Neural progenitor cell (in vitro differentiated cells): ENCODE measurements around the gene ESRRB. TPM values are rescaled to one million over a fixed set of nuclear protein-coding genes. Genes with fewer than 3 reads are reported as not detected.

Experiments used
- DNase-seq: peaks from one replicate; pipeline ENCODE4 v3.0.0-alpha.2; 2016; ENCODE audit warnings: low spot score
- H2AFZ ChIP-seq: fragments of 200-600 bp; sonication (generic); replicated peaks from 2 replicates; pipeline ENCODE4 v1.6.1; 2016; ENCODE audit warnings: antibody characterized with exemption
- H3F3A ChIP-seq: fragments of 200-600 bp; sonication (generic); 2 replicates; pipeline ENCODE4 v1.6.1; 2016; ENCODE audit warnings: antibody characterized with exemption, low read depth
- H3K27ac ChIP-seq: fragments of 200-600 bp; sonication (generic); 2 replicates; pipeline ENCODE4 v1.5.1; 2016; ENCODE audit warnings: mild to moderate bottlenecking
- H3K27me3 ChIP-seq: fragments of 200-600 bp; sonication (generic); 2 replicates; pipeline ENCODE4 v1.6.1; 2016; ENCODE audit warnings: mild to moderate bottlenecking, moderate library complexity
- H3K36me3 ChIP-seq: fragments of 200-600 bp; sonication (generic); 2 replicates; pipeline ENCODE4 v1.5.1; 2016
- H3K4me1 ChIP-seq: fragments of 200-600 bp; sonication (generic); 2 replicates; pipeline ENCODE4 v1.6.1; 2016; ENCODE audit warnings: mixed run types
- H3K4me2 ChIP-seq: fragments of 200-600 bp; sonication (generic); 2 replicates; pipeline ENCODE4 v1.6.1; 2016
- H3K4me3 ChIP-seq: fragments of 200-600 bp; sonication (generic); 2 replicates; pipeline ENCODE4 v1.5.1; 2016
- H3K79me2 ChIP-seq: fragments of 200-600 bp; sonication (generic); 2 replicates; pipeline ENCODE4 v1.6.1; 2016; ENCODE audit warnings: low read depth
- H3K9ac ChIP-seq: fragments of 200-600 bp; sonication (generic); 2 replicates; pipeline ENCODE4 v1.6.1; 2016
- H3K9me3 ChIP-seq: fragments of 200-600 bp; sonication (generic); 2 replicates; pipeline ENCODE4 v1.5.1; 2016; ENCODE audit warnings: low read depth
- H4K20me1 ChIP-seq: fragments of 200-600 bp; sonication (generic); 2 replicates; pipeline ENCODE4 v1.6.1; 2016; ENCODE audit warnings: low read depth
- H3K27ac Mint-ChIP-seq: 3 replicates; pipeline ENCODE4 v1.8.0; 2021; ENCODE audit warnings: mixed read lengths
- H3K27me3 Mint-ChIP-seq: 2 replicates; pipeline ENCODE4 v1.8.0; 2022; ENCODE audit warnings: low read depth, mild to moderate bottlenecking, inconsistent platforms, moderate library complexity, mixed read lengths; ENCODE audit not compliant: insufficient read depth
- H3K36me3 Mint-ChIP-seq: 3 replicates; pipeline ENCODE4 v1.8.0; 2021; ENCODE audit warnings: mixed read lengths
- H3K4me1 Mint-ChIP-seq: 3 replicates; pipeline ENCODE4 v1.8.0; 2021; ENCODE audit warnings: mixed read lengths
- H3K4me3 Mint-ChIP-seq: 3 replicates; pipeline ENCODE4 v1.8.0; 2021; ENCODE audit warnings: mild to moderate bottlenecking, moderate library complexity, mixed read lengths
- H3K9me3 Mint-ChIP-seq: 3 replicates; pipeline ENCODE4 v1.8.0; 2020; ENCODE audit warnings: mixed read lengths
- EZH2 ChIP-seq: fragments of 200-600 bp; sonication (generic); IDR thresholded peaks from 2 replicates; pipeline ENCODE4 v1.6.1; 2017; ENCODE audit warnings: antibody characterized with exemption, mild to moderate bottlenecking, moderate library complexity
- EZH2phosphoT487 ChIP-seq: fragments of 200-600 bp; sonication (generic); IDR thresholded peaks from 2 replicates; pipeline ENCODE4 v1.6.1; 2017; ENCODE audit warnings: antibody characterized with exemption
- total RNA-seq: library from RNA; depleted of rRNA; stranded (reverse); fragments of >200 nt; gene quantifications from 2 replicates; pipeline ENCODE4 v1.2.3, GENCODE V29; 2015; ENCODE audit warnings: low replicate concordance
- TF ChIP-seq, protein P1 (sequence below): fragments of 200-600 bp; sonication (generic); IDR thresholded peaks from 2 replicates; pipeline ENCODE4 v1.5.1; 2017; ENCODE audit warnings: antibody characterized with exemption, mild to moderate bottlenecking

Gene ESRRB
- total RNA-seq, 1 donor from 2014 or later, result 1.3 TPM

DNA sequence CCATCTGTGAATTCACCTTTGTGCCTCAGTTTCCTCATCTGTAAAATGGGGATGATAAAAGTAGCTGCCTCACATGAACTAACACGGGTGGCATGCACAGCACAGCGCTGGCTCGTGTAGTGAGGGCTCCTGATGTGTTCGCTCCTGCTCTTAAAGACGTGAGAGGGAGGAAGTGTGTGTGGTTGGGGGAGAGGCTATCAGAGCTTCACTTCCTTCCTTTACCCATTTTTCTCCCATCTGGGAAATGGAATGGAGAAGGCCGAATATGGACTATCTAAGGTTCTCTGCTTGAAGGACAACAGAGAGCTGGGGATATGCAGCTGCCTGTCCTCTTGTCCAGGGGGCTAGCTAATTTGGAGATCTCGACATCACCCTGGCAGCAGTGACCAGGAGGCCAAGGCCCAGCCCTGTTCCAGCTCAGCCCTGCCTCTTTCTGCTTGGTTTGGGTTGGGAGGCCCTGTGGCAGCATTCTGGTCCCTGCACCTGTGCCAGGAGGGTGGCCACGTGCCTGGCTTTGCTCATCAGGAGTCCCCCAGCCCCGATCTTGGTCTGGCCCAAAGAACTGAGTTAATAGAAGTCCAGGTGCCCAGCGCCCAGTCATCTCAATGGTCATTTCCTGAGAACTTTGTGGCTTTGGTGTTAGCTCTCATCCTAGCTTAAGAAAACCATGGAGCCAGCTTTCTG, 44.5 kb upstream of the ESRRB start:
- peaks cover 16% of the 10 kb centered on the region for H3K4me1 ChIP-seq
- H3K9me3 ChIP-seq, result no peaks in the 10 kb centered on the region
- H3K27ac ChIP-seq, result no peak overlapping the region
- DNase-seq, result no peak
- H3K36me3 Mint-ChIP-seq, result no peaks in the 10 kb centered on the region
- TF ChIP-seq EZH2phosphoT487, result no peak
- H3K27me3 ChIP-seq, result peaks cover 34% of the 10 kb centered on the region
- H3K79me2 ChIP-seq, result no peaks in the 10 kb centered on the region
- H3F3A ChIP-seq, result peaks cover 37% of the 10 kb centered on the region
- H3K4me2 ChIP-seq, result no peak overlapping the region
- no peaks in the 10 kb centered on the region for H4K20me1 ChIP-seq
- no peak overlapping the region for H2AFZ ChIP-seq
- no peak overlapping the region for H3K9ac ChIP-seq
- no peak overlapping the region for H3K4me3 ChIP-seq
- no peak overlapping the region for H3K27ac Mint-ChIP-seq
- H3K4me1 Mint-ChIP-seq, result peaks cover 20% of the 10 kb centered on the region
- H3K9me3 Mint-ChIP-seq, result no peaks in the 10 kb centered on the region
- H3K4me3 Mint-ChIP-seq, result no peak overlapping the region
- no peaks in the 10 kb centered on the region for H3K36me3 ChIP-seq
- H3K27me3 Mint-ChIP-seq, result peaks cover 13% of the 10 kb centered on the region

DNA sequence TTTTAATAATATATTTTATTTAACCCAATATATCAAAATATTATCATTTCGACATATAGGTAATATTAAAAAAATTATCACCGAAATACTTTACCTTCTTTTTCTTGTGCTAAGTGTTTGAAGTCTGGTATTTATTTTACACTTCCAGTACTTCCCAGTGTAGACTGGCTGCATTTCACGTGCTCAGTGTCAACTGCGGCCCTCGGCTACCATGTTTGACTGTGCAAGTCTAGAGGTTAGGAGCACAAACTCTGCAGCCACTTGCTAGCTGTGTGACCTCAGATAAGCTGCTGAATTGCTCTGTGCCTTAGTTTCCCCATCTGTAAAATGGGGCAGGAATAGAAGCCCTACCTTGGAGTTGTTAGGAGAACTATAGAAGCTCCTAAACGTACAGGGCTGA, 42.3 kb upstream of the ESRRB start:
- Histone ChIP-seq H3K36me3 (no peaks in the 10 kb centered on the region), H3K27ac (no peak overlapping the region), H4K20me1 (no peaks in the 10 kb centered on the region), H3K9me3 (no peaks in the 10 kb centered on the region), H3K27me3 (peaks cover 22% of the 10 kb centered on the region), H3K4me2 (no peak overlapping the region), H3K4me1 (peaks cover 16% of the 10 kb centered on the region), H2AFZ (no peak overlapping the region), H3K79me2 (no peaks in the 10 kb centered on the region), H3K4me3 (no peak overlapping the region), H3F3A (peaks cover 37% of the 10 kb centered on the region), H3K9ac (no peak overlapping the region)
- no peak for TF ChIP-seq EZH2
- TF ChIP-seq, protein P1, sequence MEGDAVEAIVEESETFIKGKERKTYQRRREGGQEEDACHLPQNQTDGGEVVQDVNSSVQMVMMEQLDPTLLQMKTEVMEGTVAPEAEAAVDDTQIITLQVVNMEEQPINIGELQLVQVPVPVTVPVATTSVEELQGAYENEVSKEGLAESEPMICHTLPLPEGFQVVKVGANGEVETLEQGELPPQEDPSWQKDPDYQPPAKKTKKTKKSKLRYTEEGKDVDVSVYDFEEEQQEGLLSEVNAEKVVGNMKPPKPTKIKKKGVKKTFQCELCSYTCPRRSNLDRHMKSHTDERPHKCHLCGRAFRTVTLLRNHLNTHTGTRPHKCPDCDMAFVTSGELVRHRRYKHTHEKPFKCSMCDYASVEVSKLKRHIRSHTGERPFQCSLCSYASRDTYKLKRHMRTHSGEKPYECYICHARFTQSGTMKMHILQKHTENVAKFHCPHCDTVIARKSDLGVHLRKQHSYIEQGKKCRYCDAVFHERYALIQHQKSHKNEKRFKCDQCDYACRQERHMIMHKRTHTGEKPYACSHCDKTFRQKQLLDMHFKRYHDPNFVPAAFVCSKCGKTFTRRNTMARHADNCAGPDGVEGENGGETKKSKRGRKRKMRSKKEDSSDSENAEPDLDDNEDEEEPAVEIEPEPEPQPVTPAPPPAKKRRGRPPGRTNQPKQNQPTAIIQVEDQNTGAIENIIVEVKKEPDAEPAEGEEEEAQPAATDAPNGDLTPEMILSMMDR, result no peak
- no peak for TF ChIP-seq EZH2phosphoT487
- no peaks in the 10 kb centered on the region for H3K36me3 Mint-ChIP-seq
- no peak for DNase-seq
- peaks cover 19% of the 10 kb centered on the region for H3K4me1 Mint-ChIP-seq
- H3K27me3 Mint-ChIP-seq, result peaks cover 10% of the 10 kb centered on the region
- H3K27ac Mint-ChIP-seq, result no peak overlapping the region
- H3K9me3 Mint-ChIP-seq, result no peaks in the 10 kb centered on the region
- no peak overlapping the region for H3K4me3 Mint-ChIP-seq

DNA sequence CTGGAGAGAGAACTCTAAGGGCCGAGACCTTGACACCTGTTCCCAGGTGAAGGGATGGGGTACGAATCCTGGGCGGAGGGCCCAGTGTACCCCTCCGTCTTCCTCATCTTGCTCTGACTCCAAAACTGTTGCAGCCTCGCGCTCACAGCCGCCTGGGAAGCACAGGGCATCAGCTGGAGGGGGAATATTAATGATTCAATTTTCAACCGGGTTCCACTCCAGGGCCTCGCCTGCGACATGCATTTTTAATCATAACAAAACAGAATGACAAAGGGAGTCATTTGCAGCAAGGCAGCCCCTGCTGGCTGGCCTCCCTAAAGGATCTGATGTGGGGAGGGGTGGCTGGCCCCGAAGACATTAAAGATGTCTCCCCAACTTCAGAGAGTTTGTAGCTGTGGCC, 41.6 kb upstream of the ESRRB start:
- TF ChIP-seq, protein P1, result no peak
- TF ChIP-seq EZH2phosphoT487, result no peak
- TF ChIP-seq EZH2, result no peak
- H3K4me1 Mint-ChIP-seq, result peaks cover 12% of the 10 kb centered on the region
- no peak overlapping the region for H3K4me3 ChIP-seq
- no peaks in the 10 kb centered on the region for H3K9me3 ChIP-seq
- no peaks in the 10 kb centered on the region for H4K20me1 ChIP-seq
- no peak for DNase-seq
- H3K4me3 Mint-ChIP-seq, result no peak overlapping the region
- peaks cover 16% of the 10 kb centered on the region for H3K27me3 ChIP-seq
- no peaks in the 10 kb centered on the region for H3K9me3 Mint-ChIP-seq
- H3K4me2 ChIP-seq, result no peak overlapping the region
- H3K27me3 Mint-ChIP-seq, result peaks cover 8% of the 10 kb centered on the region
- H3K36me3 ChIP-seq, result no peaks in the 10 kb centered on the region
- no peak overlapping the region for H3K27ac Mint-ChIP-seq
- H3K27ac ChIP-seq, result no peak overlapping the region
- no peaks in the 10 kb centered on the region for H3K36me3 Mint-ChIP-seq
- H3F3A ChIP-seq, result peaks cover 32% of the 10 kb centered on the region
- no peak overlapping the region for H2AFZ ChIP-seq
- peaks cover 12% of the 10 kb centered on the region for H3K4me1 ChIP-seq
- H3K79me2 ChIP-seq, result no peaks in the 10 kb centered on the region
- H3K9ac ChIP-seq, result no peak overlapping the region

DNA sequence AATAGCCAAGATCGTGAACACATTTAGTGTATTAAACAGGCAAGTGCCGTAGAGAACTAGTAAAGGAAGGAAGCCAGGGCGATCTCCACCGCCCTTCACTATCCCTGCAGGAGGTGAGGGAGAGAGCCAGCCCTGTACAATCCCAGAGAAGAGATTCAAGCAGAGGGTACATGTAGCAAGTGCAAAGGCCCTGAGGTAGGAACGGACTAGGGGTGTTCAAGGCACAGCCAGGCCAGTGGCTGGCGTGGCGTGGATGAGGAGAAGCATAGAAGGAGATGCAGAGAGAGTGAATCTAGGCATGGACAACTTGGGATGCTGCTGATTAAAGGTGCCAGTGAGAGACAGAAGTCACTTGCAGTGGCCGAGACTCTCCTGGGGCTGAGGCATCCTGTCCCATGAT, 39.1 kb upstream of the ESRRB start:
- Histone ChIP-seq H3K27ac (no peak overlapping the region), H2AFZ (no peak overlapping the region), H3K4me3 (no peak overlapping the region), H3F3A (peaks cover 10% of the 10 kb centered on the region), H3K4me1 (no peaks in the 10 kb centered on the region), H3K9me3 (no peaks in the 10 kb centered on the region), H3K36me3 (no peaks in the 10 kb centered on the region), H3K4me2 (no peak overlapping the region), H3K79me2 (no peaks in the 10 kb centered on the region), H4K20me1 (no peaks in the 10 kb centered on the region), H3K27me3 (no peaks in the 10 kb centered on the region), H3K9ac (no peak overlapping the region)
- Mint-ChIP-seq H3K4me1 (peaks cover 8% of the 10 kb centered on the region), H3K4me3 (no peak overlapping the region), H3K27me3 (peaks cover 5% of the 10 kb centered on the region), H3K36me3 (no peaks in the 10 kb centered on the region), H3K27ac (no peak overlapping the region), H3K9me3 (no peaks in the 10 kb centered on the region)
- TF ChIP-seq EZH2 (no peak), EZH2phosphoT487 (no peak)
- TF ChIP-seq, protein P1, result no peak
- no peak for DNase-seq
